Measurements from ENCODE around the gene FAM221A. TPM values are rescaled to one million over a fixed set of nuclear protein-coding genes. Genes with fewer than 3 reads are reported as not detected.

FAM221A gene
- total RNA-seq = 2.9 TPM
- long read RNA-seq, partial matches to known transcripts = 1 of 4 reads
- long read RNA-seq, other reads (novel, unspliced or antisense) = 2 of 4 reads

GRCh38 chr7:23679898-23680413 is at the start of gene FAM221A:
Gene FAM221A, plus strand, starts transcription at chr7:23680199. Its CDS starts 20 bp downstream, at chr7:23680219.
- peak within 1 kb of the TSS; percentile 90 for H3K27ac ChIP-seq (replicated peaks)
- H3K27me3 ChIP-seq (ENCODE audit: low read depth) = no peaks in the 10 kb centered on the region
- peak; percentile 91 for DNase-seq
- intact Hi-C loops (cut with micrococcal nuclease) = no loop called here
- peaks cover 10% of the 10 kb centered on the region for H3K36me3 ChIP-seq
- peaks cover 3% of the 10 kb centered on the region for H3K9me3 ChIP-seq (replicated peaks)
- peak; percentile 89 for TF ChIP-seq CTCF (IDR thresholded peaks at IDR 0.05; ENCODE audit: borderline replicate concordance)
- peaks cover 20% of the 10 kb centered on the region for H3K4me1 ChIP-seq
- peak within 1 kb of the TSS; percentile 94 for H3K4me3 ChIP-seq

GRCh38 chr7:23633417-23633816 is 46.6 kb upstream of the FAM221A start:
- DNase-seq = no peak
- no peaks in the 10 kb centered on the region for H3K36me3 ChIP-seq
- H3K4me1 ChIP-seq = no peaks in the 10 kb centered on the region
- intact Hi-C loops (cut with micrococcal nuclease) = no loop called here
- H3K27ac ChIP-seq (replicated peaks) = no peak overlapping the region
- H3K4me3 ChIP-seq = no peak overlapping the region
- H3K9me3 ChIP-seq (replicated peaks) = no peaks in the 10 kb centered on the region
- no peaks in the 10 kb centered on the region for H3K27me3 ChIP-seq (ENCODE audit: low read depth)
- TF ChIP-seq CTCF (IDR thresholded peaks at IDR 0.05; ENCODE audit: borderline replicate concordance) = no peak

- Histone ChIP-seq H3K27ac (replicated peaks) (no peak overlapping the region), H3K9me3 (replicated peaks) (no peaks in the 10 kb centered on the region), H3K27me3 (ENCODE audit: low read depth) (no peaks in the 10 kb centered on the region), H3K4me3 (no peak overlapping the region), H3K4me1 (no peaks in the 10 kb centered on the region), H3K36me3 (no peaks in the 10 kb centered on the region)
- no peak for TF ChIP-seq CTCF (IDR thresholded peaks at IDR 0.05; ENCODE audit: borderline replicate concordance)
- no peak for DNase-seq
- intact Hi-C loops (cut with micrococcal nuclease) = no loop called here
Observed at GRCh38 chr7:23645822-23646221, 34.2 kb upstream of the FAM221A start.

- Histone ChIP-seq H3K4me3 (no peak overlapping the region), H3K27me3 (ENCODE audit: low read depth) (no peaks in the 10 kb centered on the region), H3K9me3 (replicated peaks) (peaks cover 38% of the 10 kb centered on the region), H3K4me1 (no peaks in the 10 kb centered on the region), H3K36me3 (no peaks in the 10 kb centered on the region), H3K27ac (replicated peaks) (no peak overlapping the region)
- no peak for TF ChIP-seq CTCF (IDR thresholded peaks at IDR 0.05; ENCODE audit: borderline replicate concordance)
- no peak for DNase-seq
- intact Hi-C loops (cut with micrococcal nuclease) = no loop called here
Observed at GRCh38 chr7:23653942-23654341, 26.1 kb upstream of the FAM221A start.

GRCh38 chr7:23654508-23654907 is 25.5 kb upstream of the FAM221A start:
- Histone ChIP-seq H3K36me3 (no peaks in the 10 kb centered on the region), H3K27ac (replicated peaks) (no peak overlapping the region), H3K9me3 (replicated peaks) (peaks cover 44% of the 10 kb centered on the region), H3K27me3 (ENCODE audit: low read depth) (no peaks in the 10 kb centered on the region), H3K4me1 (no peaks in the 10 kb centered on the region), H3K4me3 (no peak overlapping the region)
- intact Hi-C loops (cut with micrococcal nuclease) = no loop called here
- no peak for DNase-seq
- TF ChIP-seq CTCF (IDR thresholded peaks at IDR 0.05; ENCODE audit: borderline replicate concordance) = peak; percentile 47
